Renal cortical epithelial cell (primary cell): Measurements from ENCODE around the gene PTH1R. TPM values are rescaled to one million over a fixed set of nuclear protein-coding genes. Genes with fewer than 3 reads are reported as not detected.

Source experiments
- DNase-seq: peaks from one replicate; pipeline ENCODE4 v3.0.0-alpha.2; 2011; ENCODE audit warnings: low read depth
- total RNA-seq: library from RNA; depleted of rRNA; stranded (reverse); fragments of >200 nt; gene quantifications from 2 replicates; pipeline ENCODE4 v1.2.3, GENCODE V29; 2014

The PTH1R gene
- total RNA-seq, 1 donor from 2014 or later = 106 TPM

DNA sequence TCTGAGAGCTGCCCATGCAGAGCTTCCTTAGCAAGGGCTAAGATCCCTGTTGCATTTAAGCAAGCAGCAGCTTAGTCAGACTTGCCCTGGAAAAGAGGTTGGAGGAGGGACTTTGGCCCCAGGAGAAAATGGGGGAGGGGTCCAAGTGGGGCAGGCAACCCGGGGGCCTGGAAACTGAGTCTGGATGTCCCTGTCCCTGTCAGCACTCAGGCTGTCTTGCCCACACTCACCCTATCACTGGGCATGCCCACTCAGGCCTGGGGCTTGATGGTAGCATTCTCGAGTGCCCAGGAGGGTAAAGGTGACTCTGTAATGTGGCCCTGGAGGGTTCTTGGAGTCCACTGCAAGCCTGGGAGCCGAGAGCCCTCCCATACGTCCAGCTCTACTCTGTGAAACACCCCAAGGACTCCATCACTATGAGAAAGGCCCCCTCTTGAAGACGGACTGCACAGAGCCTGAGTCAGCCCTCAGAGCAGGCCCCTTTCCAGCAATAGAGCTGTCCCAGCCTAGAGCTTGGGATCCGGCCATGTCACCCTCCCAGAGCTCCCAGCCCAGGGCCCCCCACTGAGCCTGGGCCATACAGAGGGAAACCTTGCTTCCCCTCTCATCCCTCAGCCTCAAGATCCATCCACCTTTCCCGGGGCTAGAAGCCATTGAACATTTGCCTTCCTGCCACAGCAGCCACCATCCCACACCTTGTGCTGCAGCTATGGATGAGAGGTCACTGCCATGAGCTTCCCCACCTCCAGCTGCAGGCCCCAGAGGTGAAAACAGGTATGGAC is 27.6 kb upstream of the PTH1R start:
- DNase-seq = no peak

DNA sequence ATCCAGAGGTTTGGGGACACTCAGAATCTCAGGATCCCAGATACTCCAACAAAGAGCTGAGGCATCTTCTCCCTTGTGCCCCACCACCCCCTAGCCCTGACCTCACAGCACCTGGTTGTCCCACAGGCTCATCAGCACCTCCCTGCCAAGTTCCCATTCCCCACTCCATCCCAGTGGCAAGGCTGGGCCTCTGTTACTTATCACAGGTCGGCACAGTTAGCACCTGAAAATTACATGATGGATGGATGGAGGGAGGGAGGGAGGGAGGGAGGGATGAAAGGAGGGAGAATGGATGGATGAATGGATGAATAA is 27.1 kb upstream of the PTH1R start:
- no peak for DNase-seq

DNA sequence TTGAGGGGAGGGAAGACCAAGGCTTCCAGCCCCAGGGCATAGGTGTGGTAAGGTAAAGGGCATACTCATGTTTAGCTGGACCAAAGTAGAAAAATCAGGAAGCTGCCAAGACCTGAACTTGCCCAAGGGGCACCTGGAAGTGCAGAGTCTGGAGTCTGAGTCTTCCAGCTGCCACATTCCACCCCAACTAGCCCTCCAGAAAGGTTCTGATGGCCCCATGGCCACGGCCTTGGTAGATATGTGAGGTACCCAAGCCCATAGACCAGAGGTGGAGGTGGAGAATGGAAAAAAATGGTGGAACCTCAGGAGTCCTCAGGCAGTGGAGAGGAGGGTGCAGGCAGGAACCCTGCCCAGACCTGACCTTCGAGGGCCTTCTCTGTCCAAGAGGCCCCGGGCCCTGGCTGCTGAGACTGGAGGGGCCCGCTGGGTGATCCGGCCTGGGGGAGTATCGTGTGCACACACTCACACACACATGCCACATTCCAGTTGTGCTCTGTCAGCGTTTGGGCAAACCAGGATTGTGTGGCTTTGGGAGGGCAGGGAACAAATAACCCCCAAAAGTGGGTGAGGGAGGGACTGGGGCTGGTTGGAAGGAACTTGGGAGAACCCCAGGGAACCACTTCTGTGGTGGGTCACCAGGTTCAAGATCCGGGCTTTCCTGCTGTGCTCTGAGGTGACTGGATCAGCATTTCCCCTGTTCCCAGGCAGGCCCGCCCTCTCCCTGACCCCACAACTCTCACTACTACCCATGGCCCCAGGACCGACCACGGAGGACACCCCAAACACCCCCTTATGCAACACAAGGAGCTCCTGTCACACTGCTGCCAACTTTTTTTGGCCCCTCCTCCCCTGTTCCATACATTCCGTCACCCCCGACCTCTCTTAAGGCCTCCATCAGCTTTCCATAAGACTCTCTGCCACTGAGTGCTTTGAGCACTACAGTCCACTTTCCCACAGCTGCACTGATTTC is 25.9 kb upstream of the PTH1R start:
- no peak for DNase-seq

DNA sequence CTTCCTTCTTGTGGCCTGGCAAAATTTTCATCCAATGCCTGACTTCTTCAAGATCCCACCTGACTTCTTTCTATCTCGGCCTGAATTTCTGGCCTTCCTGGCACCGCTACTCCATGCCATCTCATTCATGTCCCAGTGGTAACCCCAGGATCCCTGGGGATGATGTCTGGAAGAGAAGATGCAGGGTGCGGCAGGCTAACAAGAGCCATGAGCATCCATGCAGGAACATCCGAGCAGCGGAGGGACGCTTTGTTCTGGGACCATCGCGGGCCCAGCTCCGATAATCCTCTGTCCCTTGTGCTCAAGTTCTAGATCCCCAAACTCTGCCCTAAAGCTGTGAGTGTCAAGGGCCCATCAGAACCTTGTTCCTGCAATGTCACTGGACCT is 25.2 kb upstream of the PTH1R start:
- DNase-seq = no peak

DNA sequence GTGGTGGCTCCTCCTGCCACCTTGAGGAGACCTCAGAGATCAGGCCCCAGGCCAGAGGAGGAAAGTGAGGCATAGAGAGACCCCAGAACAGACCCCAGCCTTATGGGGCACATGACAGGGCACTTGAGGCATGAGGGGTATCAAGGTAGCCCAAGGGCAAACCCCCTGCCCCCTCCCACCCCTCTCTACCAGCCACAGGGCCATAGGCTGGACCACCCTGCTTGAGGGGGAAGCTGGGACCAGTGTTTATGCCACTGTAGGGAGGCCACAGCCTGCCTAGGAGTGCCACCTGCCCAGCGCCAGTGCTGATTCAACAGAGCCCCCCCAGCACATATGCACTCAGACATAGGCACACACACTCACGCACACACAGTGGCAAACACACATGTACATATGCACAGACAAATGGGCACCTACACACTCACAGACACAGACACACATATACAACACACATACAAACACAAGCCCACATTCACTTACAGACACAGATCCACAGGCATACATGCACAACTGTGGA is 24.6 kb upstream of the PTH1R start:
- DNase-seq = no peak

DNA sequence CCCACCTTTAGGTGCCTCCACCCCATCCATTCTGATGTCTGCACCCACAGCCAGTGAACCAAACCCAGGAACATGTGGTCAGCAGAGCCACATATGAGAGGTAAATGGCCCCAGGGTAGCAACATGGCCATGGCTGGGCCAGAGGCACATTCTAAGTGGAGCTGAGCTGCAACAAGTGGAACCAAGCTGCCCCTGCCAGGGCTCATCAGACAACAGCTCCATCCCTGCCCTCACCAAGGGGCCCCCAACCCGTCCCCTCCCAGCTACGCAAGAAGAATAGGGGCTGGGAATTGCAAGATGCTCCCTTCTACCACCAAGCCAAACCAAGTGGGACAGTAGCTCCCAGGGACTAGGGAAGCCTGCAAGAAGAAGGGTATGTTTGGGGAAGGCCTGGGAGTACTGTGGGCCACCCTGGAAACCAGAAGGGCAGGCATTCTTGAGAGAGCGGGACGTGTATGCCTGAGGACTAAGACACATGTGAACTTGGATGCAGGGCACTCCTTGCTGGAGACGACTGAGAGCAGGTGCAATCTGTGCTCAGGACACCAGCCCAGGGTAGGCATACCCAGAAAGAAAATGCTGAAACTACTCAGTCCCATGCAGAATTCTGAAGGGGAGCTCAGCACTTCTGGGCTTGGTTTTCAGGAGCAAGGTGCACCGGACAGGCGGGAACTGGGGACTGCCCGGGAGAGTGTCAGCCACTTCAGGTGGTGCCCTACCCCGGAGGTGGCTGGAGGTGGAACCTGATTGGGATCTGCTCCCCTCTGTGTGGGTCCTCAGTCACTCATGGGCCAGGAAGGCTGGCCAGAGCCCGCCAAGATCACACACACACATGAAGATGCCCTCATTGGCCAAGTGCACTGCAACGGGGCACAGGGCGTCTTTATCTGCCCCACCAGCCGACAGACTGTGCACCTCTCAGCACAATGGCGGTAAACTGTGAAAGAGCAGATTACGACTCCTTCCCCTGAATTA is 23.8 kb upstream of the PTH1R start:
- no peak for DNase-seq

DNA sequence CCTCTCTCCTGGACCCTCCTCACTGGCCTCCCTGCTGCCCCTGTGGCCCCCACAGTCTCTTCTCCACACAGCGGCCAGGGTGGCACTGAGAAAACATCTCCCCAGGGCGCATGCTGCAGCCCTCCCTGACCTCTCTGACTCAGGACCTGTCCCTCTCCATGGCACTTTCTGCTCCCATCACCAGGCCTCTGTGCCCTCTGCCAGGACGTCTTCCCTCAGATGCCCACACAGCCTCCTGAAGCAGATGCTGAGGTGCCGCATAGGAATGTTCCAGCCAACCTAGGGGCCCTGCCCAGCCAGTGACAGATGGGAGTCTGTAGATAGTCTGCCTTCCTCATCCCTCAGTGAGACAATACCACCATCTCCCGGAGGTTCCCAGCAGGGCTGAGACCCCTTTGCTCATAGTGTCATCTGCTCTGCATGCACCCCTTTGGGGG is 22.9 kb upstream of the PTH1R start:
- DNase-seq = no peak

DNA sequence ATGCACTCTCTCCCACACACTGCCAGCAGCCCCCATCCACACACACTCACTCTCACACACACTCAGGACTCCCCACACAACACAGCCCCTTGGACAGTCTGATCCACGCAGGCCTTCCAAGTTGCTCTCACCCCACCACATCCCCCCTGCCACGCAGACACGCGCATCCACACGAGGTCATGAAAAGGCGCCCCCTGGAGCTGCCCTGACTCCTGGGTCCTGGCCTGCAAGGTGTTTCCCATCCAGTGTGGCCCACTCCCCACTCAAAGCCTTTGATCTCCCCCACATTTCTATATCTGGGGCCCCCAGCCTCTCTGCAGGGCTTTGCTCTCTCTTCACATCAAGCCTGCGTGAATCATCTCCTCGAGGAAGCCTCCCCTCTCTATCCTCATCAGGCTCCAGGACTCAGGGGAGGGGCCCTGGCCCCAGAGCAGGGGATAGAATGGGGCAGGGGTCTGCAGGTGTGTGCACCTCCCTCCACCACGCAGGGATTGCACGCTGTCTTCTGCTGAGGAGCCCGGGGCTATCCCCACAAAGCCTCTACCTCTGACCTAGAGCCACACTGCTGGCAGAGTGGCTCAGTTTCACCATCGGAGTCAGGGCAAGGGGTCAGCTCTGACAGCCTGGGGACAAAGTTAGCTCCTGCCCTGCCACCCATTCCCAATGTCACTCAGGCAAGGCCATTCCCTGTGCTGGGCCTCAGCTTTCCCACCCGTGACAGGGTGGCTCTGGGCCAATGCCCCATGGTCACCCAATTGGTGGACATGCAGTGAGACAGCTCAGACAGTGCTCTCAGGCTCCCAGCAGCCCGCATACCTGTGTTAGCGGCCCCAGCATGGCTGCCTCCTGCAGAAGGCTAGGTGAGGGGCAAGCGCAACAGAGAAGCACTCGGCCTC is 20.7 kb upstream of the PTH1R start:
- DNase-seq = no peak

DNA sequence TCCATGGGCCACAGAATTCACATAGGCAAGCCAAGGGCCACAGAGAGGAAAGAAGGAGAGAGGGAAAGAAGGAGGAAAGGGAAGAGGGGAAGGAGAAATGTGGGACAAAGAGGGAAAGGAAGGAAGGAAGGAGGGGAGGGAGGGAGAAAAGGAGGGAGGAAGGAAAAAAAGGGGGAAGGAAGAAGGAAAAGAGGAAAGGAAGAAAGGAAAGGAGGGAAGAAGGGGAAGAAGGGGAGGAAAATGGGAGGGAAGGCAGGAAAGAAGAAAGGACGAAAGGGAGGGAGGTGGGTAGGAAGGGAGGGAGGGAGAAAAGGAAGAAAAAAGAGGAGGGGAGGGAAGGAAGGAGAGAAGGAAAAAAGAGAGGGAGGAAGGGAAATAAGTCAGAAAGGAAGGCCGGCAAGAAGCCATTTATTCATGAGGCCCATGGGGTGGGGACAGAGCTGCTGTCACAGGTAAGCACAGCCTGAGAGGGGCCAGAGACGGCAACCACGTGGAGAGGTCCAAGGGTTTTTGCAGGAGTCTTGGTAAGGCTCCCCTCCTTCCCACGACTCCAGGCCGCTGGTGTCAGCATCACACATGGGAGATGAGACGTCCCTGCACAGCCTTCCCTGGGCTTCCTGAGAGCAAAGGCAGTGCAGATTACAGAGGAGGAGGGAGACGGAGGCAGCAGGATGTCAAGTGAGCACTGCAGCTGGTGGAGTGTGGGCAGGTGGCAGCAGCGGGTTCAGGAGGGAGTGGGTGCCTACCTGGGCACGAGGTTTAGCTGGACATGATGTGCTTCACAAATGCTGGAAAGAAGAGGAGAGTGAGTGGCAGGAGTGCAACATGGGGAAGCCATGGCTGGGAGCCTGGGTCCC is 19.8 kb upstream of the PTH1R start:
- no peak for DNase-seq

DNA sequence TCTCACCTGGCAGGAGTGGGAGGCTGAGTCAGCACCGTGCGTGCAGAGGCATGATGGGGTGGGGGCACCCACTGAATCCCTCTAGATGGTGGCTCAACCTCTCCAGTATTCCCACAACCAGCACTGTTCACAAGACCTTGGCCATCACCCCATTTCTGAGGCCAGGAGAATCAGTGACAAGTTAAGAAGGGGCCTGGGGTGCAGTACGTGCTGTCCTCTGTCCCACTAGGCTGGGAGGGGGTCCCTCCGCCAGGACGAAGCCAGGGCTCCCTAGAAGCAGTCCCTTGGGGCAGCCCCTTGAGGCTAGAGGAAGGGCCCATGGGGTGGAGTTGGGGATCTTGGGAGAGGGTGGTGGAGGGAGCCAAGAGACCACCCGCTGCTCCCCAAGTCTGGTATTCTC is 19.1 kb upstream of the PTH1R start:
- no peak for DNase-seq

DNA sequence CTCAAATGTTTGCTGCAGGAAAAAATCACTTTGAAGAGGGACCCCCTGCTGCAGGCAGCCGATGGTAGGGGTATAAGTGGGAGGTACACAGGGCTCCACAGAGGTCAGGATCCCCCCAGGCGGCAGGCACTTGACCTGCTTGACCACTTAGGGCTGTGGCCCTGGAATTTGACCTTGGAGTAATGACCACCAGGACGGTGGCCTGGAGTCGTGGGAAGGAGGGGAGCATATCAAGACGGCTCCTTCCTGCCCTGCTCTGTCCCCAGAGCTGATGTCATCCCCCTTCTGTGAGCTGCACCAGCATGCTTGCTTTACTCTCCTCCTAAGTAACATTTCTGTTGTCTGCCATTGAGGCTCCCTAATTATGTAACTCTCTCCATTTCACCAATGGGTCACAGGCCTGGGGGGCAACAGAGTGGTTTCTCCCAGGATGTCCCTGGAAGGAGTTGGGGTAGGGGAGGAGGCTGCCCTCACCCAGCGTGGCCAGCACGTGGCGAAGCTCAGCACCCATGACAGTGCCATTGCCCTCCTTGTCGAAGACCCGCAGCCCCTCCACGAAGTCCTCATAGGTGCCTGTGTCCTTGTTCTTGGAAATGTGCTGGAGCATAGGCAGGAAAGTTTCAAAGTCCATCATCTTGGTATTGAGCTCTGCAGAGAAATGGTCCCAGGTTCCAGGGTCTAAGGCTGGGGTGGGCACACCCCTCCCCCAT is 18.4 kb upstream of the PTH1R start:
- DNase-seq = no peak

DNA sequence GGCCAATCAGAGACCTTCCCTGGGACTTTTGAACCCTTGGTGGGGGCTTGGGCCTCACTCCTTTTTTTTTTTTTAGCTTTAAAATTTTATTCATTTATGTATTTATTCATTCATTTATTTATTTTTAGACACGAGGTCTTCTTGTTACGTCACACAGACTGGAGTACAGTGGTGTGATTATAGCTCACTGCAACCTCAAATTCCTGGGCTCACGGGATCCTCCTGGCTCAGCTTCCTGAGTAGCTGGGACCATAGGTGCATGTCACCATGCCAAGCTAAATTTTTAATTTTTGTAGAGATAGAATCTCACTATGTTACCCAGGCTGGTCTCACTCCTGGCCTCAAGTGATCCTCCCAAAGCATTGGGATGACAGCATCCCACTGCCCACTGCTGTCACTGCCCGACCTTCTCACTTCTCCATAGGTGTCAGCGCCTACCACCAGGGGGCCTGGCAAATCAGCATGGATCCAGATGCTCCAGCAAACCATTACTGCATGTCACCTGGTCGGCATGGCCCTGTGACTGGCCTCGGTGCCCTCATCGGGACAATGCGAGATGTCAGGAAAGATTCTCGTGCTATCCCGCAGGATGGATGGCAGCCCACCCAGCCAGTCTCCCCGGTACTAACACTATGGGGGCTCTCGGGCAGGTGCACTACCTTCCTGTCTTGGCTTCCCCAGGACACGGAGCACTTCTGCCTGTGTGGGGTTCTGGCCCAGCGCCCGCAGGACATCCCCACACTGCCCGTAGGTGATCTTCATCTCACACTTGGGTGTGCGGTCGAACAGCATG is 17.3 kb upstream of the PTH1R start:
- no peak for DNase-seq

DNA sequence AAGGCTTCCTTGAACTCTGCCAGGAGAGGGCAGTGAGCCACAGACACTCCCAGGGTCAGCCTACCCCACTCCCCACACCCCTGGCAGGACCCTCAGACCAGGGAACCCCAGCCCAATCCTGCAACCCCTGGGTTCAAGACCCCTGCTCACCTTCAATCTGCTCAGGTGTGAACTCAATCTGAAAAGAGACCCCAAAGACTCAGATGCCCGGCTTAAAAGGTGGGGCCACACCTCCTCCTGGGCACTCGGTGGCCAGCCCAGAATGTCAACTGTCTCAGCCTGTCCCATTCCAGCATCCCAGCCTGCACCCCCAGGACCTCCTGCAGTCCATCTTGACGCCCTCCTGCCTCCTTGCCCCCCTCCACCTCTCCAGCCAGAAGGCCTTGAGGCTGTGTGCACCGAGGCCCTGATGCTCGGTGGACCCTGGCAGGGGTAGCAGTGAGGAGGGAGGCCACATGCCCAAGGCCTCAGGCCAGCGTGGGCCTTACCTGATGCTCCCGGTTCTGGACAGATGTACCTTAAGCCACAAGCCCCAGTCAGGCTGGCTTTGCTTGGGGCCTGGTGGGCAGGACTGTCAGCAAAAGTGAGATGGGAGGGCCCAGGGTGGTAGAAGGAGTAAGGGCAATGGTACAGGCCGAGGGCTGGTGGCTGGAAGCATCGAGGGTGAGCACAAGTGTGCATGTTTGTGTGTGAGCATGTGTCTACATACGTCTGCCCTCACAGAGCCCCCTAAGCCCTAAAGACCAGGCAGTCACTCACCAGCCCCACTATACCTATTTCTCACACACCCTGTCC is 16.5 kb upstream of the PTH1R start:
- no peak for DNase-seq

DNA sequence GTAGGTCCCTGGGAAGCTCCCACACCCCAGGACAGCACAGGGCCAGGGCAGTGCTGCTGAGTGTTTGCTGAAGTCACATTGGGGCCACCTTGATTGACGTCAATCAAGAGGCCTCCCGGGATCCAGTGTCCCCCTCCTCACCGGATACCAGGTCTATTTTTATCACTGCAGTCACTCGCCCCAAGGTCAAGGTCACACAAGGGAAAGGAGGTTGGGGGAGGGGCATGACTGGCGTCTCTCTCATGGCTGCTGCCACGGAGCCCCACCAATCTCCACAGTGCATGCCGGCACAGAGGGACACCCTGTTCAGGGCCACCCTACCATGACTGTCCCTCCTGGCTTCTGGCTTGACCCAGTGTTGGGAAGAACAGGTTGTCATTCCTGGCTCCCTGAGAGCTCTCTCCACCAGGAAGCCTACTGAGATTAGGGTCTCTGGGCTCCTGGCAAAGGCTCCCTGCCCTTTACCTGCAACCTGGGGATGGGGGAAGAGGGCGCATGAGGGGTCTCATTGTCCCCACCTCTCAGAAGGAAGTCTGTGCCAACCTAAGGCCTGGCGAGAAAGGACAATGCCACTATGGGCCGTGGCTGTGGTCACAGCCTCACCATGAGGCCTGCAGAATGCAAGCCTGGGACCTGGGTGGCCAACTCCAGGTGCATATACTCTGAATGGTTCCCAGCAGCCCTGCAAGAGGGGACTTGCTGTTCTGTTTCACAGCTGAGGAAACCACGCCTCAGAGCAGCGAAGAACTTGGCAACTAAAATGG is 15.7 kb upstream of the PTH1R start:
- no peak for DNase-seq

DNA sequence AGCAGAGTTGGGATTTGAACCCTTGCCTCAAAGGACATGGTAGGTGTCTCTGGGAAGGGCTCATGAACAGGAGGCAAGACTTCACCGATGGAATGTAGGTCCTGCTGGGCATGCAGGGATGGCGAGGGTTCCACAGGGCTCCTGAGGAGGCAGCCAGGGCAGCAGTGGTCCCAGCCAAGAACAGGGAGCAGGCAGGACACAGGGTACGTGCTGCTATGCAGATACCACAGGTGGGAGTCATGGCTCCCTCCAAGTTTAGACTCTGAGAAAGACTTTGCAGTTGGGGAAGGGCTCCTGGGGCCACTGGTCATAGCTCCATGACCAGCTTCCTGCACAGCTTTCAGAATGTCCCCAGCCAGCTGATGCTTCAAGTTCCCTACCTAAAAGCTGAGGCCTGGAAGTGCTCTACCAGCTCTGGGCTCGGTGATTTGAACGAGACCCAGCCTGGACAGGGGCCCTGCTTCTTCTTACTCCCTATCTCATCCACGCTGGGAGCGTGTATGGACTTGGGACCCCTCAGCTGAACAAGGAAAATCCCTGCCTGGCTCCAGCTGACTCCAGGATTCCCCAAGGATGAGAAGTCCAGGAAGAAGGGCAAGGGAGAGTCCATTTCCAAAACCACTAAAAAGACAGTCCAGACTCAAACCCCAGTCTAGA is 15.0 kb upstream of the PTH1R start:
- DNase-seq = no peak

DNA sequence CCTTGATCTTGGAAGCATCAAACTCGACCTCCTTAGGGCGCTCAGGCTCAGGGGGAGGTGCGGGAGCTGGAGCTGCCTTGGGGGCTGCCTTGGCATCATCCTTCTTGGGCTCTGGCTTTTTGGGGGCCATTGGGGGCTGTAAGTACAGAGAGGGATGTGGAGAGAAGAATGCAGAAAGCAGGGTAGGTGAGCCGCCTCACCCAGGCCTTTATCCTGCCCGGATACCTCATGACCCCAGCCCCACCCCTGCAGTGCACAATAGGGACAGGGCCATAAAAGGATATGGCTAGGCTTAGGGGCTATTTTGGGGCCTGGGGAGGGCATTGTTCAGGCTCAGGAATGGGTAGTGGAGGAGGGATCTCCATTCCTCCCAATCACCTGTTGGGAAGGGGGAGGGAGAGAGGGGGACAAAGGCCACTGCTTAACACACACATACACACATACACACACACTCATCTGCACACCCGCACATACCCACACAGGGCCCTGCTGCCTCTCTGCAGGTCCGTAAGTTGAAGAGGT is 14.2 kb upstream of the PTH1R start, which contains the start of gene MYL3:
Gene MYL3 (minus strand): TSS at position 184 of the 522 bp plus-strand sequence. CDS start 54 bp downstream, at position 130.
- DNase-seq = no peak
